ENCODE results near the gene ZNF593. TPM values are rescaled to one million over a fixed set of nuclear protein-coding genes. Genes with fewer than 3 reads are reported as not detected.
A peak's percentile ranks its signal among the peaks of the same experiment; 100 is the strongest.

Gene ZNF593
- total and polyA plus RNA-seq, 9 of the 15 experiments (the other 6 are each of a cell fraction or from before 2014, with no cell fraction given) = 9.8 to 334 (median 48.2) TPM

GRCh38 chr1:26142159-26142558 is 27.5 kb upstream of the ZNF593 start (continued):
- TF ChIP-seq, protein P1, sequence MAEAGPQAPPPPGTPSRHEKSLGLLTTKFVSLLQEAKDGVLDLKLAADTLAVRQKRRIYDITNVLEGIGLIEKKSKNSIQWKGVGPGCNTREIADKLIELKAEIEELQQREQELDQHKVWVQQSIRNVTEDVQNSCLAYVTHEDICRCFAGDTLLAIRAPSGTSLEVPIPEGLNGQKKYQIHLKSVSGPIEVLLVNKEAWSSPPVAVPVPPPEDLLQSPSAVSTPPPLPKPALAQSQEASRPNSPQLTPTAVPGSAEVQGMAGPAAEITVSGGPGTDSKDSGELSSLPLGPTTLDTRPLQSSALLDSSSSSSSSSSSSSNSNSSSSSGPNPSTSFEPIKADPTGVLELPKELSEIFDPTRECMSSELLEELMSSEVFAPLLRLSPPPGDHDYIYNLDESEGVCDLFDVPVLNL (CRISPR knock-in tag; IDR thresholded peaks at IDR 0.05; ENCODE audit: low read depth) = no peak
- TF ChIP-seq MEF2A (IDR thresholded peaks at IDR 0.05; ENCODE audit: control insufficient read depth, low read depth, low read length) = no peak

DNA sequence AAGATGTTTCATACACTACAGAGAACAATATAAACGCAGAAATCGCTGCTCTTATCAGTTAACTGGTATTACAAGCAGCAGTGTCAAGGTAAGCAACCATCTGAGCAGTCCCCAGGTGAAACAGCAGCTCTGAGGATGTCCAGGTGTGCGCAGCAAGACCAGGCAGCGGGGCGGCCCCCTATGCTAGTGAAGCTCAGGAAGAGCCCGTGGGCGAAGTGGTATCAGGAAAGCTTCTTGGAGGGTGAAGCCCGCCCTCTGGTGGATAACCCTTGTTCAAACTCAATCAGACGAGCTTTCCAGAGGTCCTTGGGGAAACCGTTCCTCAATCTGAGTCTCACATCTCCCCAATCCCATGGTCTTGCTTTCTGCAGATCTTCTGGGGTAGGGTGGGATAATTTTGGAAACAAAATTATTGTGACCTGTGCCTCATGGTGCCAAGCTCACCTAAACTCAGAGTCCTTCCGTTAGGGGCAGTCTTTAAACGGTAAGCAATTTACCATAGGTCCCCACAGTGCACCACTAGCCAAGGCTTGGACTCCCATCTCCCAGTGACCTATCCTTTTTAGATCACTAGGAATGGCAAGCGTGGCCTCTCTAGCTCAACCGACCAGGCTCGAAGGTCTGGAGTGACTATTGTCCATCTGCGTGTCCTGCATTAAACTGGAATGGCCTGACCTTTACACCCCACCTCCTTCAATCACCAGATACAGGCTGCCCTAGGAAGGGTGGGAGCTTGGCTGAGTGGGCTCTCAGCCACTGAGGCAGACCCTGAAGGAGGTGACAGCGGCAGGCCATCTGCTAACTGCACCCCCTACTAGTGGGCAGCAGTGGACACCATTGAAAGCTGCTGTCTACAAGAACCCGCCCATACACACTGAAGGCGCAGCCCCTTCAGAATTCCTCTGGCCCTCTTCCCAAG is 24.4 kb upstream of the ZNF593 start:
- CTCF ChIA-PET (ENCODE audit: low intra/inter-chr PET ratio) = interaction anchor here (0.6 to 5.1 kb wide), 8 partner anchors 10 to 250 kb away, joined by 3 to 114 read pairs (median 4); no protein-coding TSS in a partner anchor
- Histone ChIP-seq H3K9me3 (replicated peaks; ENCODE audit: control insufficient read depth, insufficient read depth, low read depth, low read length) (no peaks in the 10 kb centered on the region), H3K4me1 (replicated peaks in 1 of 2; ENCODE audit: control insufficient read depth in 2 of 2, insufficient read depth in 2 of 2, low read length in 2 of 2) (peaks cover 16 to 19% of the 10 kb centered on the region in 2 experiments; a peak in 4 of 5 replicates), H3K79me2 (ENCODE audit: control insufficient read depth, insufficient read depth, low read length) (no peaks in the 10 kb centered on the region), H3K27ac (ENCODE audit: extremely low read depth, low read depth, low read length) (no peak overlapping the region), H3K4me3 (no peak overlapping the region), H3K9me1 (ENCODE audit: control insufficient read depth, insufficient read depth, low read length) (no peaks in the 10 kb centered on the region), H3K4me2 (ENCODE audit: insufficient read depth, low read length) (peak overlapping the region; percentile 43; the same call in 1 of the 2 replicates), H3K27me3 (ENCODE audit: control insufficient read depth in 2 of 2, insufficient read depth in 2 of 2, low read length in 2 of 2) (no peaks in the 10 kb centered on the region), H4K20me1 (replicated peaks; ENCODE audit: control insufficient read depth, insufficient read depth, low read length) (no peaks in the 10 kb centered on the region), H3K36me3 (ENCODE audit: control insufficient read depth, insufficient read depth, low read length) (no peaks in the 10 kb centered on the region), H2AFZ (ENCODE audit: low read depth, low read length) (peak overlapping the region; percentile 84), H3K9ac (ENCODE audit: insufficient read depth in 1 of 2, low read depth in 2 of 2, low read length in 2 of 2) (peak overlapping the region; percentile 6 to 72; a peak in 1 of 4 replicates)
- POLR2A ChIA-PET = interaction anchor here (0.6 to 9.1 kb wide), 15 partner anchors 11 to 326 kb away, joined by 3 to 237 read pairs (median 5); partner anchors contain the start of gene FAM110D
- DNase-seq (ENCODE audit: extremely low read depth in 1 of 4, low spot score in 3 of 4) (peak; percentile 82 to 95 (median 85)), ATAC-seq (peak; percentile 93), FAIRE-seq (peak; percentile 96)
- intact Hi-C loops (cut with micrococcal nuclease) (loop anchor here (1.0 to 5.0 kb wide), 3 partner anchors 40 to 248 kb away; no protein-coding TSS in a partner anchor), in situ Hi-C loops (cut with MboI) (loop anchor here (5.0 kb wide), 3 partner anchors 38 to 248 kb away; no protein-coding TSS in a partner anchor)
- BruUV-seq (replicated peaks) = no TSS peak
- WGBS (ENCODE audit: insufficient coverage, low coverage, missing lambda C conversion rate) = 22% methylated on average over 19 of the region's 19 CpGs
- TF ChIP-seq SMC3 (conservative IDR thresholded peaks at IDR 0.05; ENCODE audit: insufficient read depth, low read depth, low read length) (peak; percentile 97), ZNF398 (CRISPR knock-in tag; IDR thresholded peaks at IDR 0.05) (no peak), SETDB1 (IDR thresholded peaks at IDR 0.05; ENCODE audit: low read length) (no peak), TBL1XR1 (IDR thresholded peaks at IDR 0.05; ENCODE audit: low read length in 2 of 2) (no peak), FOXA1 (IDR thresholded peaks at IDR 0.05; ENCODE audit: borderline replicate concordance) (no peak), ZNF778 (CRISPR knock-in tag; IDR thresholded peaks at IDR 0.05) (no peak), POLR2AphosphoS5 (IDR thresholded peaks at IDR 0.05; ENCODE audit: control insufficient read depth, insufficient read depth, low read depth, low read length) (no peak), YBX1 (IDR thresholded peaks at IDR 0.05) (no peak), ZNF408 (CRISPR knock-in tag; IDR thresholded peaks at IDR 0.05; ENCODE audit: low read depth) (no peak)
- TF ChIP-seq, protein P2, sequence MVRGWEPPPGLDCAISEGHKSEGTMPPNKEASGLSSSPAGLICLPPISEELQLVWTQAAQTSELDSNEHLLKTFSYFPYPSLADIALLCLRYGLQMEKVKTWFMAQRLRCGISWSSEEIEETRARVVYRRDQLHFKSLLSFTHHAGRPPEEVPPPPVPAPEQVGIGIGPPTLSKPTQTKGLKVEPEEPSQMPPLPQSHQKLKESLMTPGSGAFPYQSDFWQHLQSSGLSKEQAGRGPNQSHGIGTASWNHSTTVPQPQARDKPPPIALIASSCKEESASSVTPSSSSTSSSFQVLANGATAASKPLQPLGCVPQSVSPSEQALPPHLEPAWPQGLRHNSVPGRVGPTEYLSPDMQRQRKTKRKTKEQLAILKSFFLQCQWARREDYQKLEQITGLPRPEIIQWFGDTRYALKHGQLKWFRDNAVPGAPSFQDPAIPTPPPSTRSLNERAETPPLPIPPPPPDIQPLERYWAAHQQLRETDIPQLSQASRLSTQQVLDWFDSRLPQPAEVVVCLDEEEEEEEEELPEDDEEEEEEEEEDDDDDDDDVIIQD (CRISPR knock-in tag; IDR thresholded peaks at IDR 0.05) = no peak
- TF ChIP-seq, protein P3, sequence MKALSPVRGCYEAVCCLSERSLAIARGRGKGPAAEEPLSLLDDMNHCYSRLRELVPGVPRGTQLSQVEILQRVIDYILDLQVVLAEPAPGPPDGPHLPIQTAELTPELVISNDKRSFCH (CRISPR knock-in tag; IDR thresholded peaks at IDR 0.05) = no peak
- TF ChIP-seq, protein P3 (tag; IDR thresholded peaks at IDR 0.05) = no peak
